ENCODE measurements around the gene CLNK.
"Not testable (repeated sequence)": the region's sequence is repeated elsewhere in the genome, so short reads cannot be mapped to it uniquely, and the experiment has no call there.

CLNK gene

DNA sequence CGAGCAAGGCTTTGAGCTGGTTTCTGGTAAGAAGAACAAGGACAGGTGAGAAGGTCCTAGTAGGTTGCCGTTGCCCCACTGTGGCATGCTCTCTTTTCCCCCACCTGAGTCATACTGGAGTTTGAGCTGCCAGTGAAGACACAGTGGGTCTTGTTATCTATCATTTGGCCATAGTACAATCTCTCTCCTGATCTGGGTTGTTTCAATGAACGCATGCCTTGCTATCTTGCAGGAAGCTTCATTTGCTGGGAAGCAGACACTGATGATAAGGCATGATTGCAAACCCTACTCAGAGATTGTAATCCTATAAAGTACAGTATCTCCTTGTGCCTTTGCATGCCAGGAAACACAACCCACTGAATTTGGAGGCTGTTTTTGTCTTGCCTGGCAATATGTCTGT, 77.4 kb downstream of the CLNK start:
- FAIRE-seq: no peak

DNA sequence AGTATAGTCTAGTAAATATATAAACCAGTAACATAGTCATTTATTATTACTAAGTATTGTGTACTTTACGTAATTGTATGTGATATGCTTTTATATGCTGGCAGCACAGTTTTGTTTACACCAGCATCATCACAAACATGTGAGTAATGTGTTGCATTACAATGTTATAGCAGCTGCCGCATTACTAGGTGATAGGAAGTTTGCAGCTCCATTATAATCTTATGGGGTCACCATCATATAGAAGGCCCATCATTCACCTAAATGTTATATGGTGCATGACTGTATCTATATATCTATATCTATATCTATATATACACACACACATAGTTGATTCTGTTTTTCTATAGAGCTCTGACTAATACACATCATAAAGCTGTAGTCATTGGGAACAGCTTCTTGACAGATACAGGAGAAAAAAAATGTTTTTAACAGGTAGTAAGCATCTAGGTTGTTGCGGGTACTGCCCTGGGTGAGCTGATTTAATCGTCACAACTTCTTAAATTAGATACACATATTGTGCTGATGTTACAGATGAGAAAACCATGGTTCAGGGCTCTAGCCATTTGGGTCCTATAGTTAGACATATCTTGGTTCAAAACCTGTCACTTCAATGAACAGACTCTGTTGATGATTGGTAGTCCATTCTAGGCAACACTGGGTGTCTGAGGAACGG, 77.9 kb downstream of the CLNK start:
- no peak for FAIRE-seq

DNA sequence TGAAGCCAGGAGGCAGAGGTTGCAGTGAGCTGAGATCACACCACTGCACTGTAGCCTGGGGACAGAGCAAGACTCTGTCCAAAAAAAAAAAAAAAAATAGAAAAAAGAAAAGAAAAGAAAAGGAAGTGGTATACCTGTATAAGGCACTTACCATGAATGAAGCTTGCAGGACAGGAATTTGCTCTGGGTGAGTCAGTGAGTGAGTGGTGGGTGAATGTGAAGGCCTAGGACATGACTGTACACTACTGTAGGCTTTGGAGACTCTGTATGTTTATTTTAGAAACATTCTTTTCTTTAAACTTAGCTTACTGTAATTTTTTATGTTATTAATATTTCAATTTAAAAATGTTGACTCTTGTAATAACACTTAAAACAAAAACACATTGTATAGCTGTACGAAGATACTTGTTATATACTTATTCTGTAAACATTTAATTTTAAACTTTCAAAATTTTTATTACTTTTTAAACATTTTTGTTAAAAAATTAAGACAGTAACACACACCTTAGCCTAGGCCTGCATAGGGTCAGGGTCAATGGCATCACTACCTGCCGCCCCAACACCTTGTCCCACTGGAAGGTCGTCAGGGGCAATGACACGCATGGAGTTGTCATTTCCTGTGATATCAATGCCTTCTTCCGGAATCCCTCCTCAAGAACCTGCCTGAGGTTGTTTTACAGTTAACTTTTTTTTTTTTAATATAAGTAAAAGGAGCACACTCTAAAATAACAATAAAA, 78.7 kb downstream of the CLNK start:
- no peak for FAIRE-seq

DNA sequence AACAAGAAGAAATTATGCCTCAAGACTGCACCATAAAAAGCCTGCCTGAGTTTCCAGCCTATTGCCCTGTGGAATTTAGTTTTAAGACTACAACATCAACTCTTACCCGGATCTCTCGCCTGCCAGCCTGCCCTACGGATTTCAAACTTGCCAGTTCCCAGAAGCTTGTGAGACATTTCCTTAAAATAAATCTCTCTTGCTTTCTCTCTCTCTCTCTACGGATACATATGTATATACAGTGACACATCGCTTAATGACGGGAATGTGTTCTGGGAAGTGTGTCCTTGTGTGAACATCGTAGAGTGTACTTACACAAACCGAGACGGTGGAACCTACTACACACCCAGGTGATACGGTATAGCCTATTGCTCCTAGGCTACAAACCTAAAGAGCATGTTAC, 79.5 kb downstream of the CLNK start:
- FAIRE-seq: no peak

DNA sequence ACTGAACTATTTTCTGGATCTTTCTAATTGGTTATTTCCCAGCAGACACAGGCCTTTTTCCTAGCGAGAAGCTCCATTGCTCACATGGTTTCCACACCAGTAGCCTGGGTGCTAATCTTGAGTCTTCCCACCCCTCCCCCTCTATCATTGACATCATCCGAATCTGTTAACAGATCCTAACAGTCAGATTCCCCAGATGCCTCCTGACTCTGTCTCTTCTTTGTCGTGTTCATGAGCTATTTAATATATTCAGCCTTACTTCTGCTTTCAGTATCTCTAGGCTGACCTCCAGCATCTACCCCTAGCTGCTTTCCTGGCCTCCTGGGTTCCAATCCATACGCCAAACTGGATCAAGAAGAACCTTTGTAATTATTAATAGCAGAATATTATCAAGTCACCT, 85.0 kb downstream of the CLNK start:
- FAIRE-seq: no peak

DNA sequence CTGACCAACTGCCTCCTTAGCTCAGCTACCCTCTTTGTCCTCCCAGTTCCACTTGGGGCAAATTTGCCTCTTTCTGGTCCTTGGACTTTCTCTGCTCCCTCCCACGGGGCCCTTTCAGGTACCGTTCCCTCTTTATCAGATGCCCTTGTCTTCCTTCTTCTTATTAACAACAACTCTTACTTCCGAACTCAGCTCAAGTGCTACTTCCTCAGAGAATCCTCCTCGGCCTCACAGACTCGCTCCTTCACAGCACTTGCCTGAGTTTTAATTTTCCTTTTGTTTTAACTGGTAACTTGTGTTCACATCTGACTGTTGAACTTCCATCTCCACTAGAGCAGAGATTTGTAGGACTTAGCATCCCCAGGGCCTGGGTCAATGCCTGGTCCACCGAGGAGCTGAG, 85.7 kb downstream of the CLNK start:
- FAIRE-seq: no peak

DNA sequence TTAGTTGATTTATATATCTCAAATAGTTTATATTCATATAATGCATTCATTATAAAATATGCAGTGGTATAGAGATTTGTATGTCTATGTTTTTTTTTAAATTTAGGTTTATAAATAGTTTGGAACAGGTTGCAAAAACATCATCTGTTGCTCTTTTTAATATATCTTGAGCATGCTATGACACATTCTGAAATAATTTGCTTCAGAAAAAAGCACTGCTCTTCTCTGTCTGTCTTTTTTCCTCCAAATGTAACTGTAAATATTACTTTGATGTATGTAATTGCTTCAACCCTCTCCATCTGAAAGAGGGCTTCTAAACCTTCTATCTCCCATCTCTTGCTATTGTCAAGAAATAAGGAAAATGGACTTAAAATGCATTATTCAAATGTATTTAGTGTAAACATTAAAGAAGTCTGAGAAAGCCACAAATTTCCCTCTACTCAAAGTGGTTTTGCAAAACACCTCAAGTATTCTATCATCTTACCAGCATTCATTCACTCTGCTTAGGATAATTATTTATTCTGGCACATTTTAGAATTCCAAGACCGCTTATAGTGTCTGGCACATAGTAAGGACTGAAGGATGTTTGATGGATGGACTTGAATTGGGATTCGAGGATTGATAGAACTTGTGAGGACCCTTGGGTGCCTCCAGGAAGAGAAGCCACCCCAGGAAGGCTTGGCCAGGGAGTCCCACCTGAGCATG, 87.8 kb downstream of the CLNK start:
- FAIRE-seq: no peak

DNA sequence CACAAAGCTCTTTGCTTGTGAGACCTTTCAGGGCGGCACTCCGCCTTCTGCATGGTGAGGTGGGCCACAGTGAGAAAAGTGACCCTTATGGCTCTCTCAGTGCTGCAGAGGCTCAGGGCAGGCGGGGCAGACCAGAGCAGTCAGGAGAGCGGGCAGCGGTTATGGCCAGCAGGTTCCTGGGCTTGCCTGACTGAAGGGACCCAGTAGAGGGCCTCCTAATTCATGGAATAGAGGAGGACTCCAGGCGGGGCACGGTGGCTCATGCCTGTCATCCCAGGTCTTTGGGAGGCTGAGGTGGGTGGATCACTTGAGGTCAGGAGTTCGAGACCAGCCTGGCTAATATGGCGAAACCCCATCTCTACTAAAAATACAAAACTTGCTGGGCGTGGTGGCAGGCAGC, 91.4 kb downstream of the CLNK start:
- FAIRE-seq: no peak

DNA sequence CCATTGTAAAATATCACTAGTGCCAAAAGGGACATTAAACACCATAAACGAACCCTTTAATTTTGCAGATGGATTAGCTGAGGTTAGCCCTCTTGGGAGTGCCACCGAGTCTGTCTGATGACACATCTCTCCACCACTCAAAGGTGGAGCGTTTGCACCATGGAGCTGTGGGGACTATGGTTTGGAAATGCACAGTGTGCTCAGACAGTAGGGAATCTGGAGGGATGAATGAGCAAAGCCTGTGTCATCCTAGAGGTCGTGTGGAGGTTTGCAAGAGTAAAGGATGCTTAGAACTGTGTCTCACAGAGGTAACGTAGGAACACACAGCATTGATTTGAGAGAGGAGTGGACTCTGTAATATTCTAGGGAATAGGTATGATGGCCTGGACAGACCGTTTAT, 93.7 kb downstream of the CLNK start:
- FAIRE-seq: no peak

DNA sequence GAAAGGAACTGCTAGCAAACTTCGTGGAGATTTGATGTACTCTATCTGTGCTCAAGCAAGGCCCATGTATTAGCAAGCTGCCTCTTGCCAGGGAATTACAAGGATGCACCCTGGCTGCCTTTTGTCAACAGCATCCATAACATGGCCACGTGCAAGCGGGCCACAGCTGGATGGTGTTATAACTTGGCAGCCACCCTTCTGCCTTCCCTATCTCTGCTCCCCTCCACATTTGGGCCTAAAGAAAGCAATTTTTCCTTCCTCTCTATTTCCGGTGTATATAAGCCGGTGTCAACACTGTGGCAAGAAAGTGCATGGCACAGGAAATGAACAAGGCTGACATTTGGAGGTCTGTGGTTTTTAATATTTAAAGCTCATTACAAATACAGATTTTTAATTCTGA, 94.8 kb downstream of the CLNK start:
- FAIRE-seq: no peak

DNA sequence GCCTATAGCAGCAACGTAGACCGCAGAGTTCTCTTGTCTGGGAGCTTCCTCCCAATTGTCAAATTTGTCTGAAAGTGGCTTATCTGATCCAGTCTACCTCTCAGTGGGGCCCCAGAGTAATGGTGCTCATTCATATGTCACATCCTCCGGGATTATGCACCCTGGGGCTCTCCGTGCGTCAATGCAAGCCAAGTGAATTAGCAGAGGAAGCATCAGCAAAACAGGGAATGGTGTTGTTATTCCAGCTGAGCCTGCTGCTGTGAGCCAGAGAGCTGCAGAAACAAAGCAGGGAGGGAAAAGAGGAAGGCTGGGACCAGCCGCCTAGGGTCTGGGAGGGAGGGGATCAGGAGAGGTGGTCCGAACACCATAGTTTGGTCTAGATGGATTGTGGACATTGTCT, 95.2 kb downstream of the CLNK start:
- FAIRE-seq: no peak

DNA sequence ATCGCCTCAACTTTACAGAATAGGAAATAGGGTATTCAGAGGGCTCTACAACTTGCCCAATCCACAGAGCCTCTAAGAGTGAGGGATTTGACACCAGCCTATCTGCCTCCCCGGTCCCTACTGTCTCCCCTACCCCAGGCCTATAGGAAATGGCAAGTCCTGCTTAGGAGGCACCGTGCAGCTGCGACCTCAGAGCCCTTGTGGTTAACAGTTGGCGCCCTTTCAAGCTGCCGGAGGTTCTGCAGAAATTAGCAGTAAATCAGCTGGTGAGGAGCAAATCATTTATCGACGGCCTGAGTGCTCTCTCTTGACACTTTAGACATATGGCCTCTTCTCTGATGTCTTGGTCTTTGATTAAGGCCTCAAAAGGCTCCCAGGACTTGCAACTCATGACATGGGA, 96.9 kb downstream of the CLNK start:
- FAIRE-seq: no peak

DNA sequence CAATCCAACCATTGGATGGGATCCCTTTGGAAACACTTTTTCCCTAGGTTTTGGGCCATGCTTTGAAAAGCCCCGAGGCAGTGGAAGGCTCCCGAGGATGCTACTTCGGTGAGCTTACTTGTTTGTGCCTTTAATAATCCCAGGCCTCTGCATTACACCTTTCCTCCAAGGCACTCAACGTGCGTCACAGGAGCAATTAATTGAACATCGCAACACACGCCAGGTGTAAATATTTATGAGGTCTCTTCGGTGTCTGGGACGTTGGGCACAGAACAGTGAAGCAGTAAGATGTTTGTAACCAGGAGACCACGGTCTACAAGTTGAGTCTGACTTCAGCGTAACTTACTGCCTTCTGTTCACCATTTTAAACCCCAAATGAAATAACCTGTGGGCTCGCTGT, 97.3 kb downstream of the CLNK start:
- FAIRE-seq: no peak

DNA sequence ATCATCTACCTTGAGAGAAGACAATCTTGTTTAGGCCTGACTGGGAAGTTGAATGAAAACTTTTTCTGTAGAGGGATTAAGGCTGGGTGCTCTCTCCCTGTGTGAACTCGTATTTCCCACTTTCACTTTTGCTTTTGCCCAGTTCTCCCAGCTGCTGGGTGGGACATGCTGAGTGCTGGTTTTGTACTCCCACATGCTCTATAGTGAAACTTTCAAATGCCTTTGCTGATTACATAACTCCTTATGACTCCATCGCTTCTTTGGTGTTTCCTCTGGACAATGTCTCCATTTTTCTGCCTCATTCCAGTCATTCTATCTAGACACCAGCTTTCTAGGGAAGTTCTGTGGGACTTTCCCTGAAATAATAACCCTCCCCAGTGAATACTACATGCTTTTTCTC, 100.5 kb downstream of the CLNK start:
- FAIRE-seq: no peak

DNA sequence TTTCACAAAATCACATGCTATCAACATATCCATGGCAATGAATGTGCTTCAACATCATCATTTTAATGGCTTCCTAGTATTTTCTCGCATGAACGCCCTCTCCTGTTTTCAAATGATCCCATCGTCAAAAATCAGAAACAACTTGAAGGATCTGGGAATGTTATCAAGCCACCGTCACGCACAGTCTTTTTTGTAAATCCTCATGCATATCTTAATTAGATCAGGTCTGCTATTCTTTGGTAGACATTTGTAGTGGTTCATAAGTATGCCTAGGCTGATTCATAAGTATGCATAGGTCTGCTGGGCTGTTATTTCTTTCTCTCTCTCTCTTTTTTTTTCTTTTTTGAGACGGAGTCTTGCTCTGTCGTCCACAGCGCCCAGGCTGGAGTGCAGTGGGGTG, 101.6 kb downstream of the CLNK start:
- FAIRE-seq: no peak

DNA sequence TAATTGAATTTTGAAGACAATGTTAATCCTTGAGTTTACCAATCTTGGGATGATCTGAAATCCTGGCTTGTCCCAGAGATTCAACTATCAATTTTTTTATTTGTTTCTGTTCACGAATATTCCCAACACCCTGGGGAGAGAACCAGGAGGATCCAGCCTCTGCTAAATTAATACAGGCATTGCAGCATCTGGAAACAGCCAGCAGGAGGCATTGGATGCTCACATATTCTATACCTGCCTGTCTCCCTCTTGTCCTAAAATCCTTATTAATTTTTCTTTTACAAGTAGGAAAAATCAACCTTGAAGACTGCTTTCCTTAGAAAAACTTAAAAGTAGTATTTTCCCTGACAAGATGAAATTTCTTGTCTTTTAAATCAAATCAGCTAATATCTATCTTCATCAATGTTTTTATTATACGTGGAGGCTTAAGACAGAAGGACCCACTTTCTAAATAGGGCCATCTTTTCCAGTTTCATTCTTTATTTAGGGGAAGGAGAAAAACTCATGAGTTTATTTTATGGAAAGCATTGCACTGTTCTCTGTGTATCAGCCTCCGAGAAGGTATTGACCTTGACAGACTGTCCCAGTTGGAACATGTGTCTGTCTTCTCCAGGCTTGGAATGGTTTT, 102.4 kb downstream of the CLNK start:
- FAIRE-seq: no peak

DNA sequence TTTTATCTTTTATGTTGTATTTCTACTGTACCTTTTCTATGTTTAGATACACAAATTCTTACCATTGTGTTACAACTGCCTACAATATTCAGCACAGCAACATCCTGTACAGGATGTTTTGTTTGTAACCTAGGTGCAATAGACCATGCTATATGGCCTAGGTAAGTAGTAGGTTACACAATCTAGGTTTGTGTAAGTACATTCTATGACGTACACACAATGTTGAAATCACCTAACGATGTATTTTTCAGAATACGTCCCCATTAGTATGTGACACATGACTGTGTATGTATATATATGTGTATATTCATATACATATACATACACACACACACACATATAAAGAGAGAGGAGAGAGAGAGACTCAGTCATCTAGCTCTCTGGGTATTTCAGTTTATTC, 103.5 kb downstream of the CLNK start:
- FAIRE-seq: no peak

DNA sequence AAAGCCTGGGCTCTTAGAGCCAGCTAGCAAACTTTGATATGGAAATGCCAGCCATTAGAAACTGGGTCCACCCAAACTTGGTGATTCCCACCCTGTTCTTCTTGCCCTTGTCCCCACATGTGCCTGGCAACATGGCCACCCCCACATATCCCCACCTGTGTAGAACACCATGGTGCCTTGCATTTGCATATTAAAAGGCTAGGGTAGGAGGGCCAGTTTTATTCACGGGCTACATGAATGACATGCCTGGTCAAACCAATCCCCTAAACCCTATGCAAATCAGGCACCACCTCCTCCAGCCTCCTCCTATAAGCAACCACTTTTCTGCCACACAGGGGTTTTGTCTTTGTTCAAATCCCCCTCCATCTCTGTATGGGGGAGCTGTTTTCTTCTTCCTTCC, 104.9 kb downstream of the CLNK start:
- no peak for FAIRE-seq

DNA sequence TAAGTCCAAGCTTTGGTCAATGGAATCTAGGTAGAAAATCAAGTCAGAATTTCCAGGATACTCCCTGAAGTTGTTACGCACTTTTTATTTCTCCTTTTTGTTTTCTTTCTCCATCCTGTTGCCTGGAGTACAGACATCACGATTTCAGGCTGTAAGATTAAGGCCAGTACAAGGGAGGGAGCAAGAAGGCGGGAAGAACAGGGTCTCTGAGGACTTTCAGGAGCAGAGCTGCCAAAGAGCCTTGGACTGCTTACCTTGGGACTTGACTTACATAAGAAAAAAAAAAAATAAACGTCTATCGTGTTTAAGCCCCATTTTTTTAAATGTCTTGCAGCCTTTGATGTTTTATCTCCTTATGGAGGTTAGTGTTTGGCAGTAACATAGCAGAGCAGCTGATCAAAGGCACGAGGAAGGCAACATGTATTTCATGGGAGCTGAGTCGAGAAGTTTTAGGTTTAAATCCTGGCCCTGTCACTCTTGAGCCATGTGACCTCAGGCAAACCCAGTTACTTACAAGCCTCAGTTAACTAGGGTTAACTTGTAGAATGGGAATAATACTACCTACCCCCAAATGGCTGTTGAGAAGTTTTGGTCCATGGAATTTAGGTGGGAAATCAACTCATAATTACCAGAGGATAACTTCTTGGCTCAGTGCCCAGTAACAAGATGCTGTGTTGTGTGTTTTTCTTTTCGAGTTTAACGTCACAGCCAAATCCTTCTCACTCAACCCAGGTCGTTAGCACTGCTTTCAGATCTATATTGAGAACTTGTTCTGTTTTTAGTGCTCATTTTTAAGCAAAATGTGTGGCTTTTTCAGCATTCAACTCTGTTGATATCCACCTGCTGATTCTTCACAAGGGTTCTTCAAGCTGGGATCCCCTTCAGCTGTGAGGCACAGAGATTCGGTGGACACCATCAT, 106.8 kb downstream of the CLNK start:
- no peak for FAIRE-seq

DNA sequence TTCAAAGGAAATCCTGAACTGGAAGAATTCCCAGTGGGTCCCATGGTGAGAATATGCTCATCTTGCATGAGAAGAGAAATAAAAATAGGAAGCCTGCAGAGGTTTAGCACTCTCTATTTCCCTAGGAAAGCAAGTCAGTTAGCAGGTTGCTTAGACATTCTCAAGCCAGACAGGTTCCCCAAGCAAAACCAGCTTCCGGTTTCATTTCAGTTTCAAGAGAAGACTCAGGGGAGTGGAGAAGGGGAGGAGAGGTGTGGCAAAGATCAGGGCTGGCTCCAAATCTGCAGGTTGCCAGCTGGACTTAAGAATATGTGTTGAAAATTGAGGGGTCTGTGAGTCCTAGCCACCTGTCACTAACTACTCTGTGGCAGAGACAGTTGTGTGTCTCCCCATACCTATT, 107.5 kb downstream of the CLNK start:
- no peak for FAIRE-seq

DNA sequence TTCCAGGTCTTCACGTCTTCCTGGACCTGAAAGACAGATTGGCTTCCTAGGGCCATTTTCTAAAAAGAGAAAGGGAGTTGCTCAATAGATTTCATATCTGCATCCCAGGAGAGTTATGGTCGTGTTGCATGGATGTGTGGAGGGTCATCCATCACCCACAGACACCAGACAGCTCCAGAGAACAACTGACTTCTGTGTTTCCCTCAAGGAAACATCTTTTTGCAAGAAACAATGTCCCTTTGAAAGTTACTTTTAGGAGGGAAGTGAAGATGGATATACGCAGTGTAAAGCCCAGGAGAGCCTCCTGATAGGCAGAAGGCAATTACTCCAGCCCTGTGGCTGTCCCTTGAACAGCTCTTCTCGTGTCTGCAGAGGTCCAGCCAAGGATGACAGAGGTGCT, 108.3 kb downstream of the CLNK start:
- FAIRE-seq: no peak

DNA sequence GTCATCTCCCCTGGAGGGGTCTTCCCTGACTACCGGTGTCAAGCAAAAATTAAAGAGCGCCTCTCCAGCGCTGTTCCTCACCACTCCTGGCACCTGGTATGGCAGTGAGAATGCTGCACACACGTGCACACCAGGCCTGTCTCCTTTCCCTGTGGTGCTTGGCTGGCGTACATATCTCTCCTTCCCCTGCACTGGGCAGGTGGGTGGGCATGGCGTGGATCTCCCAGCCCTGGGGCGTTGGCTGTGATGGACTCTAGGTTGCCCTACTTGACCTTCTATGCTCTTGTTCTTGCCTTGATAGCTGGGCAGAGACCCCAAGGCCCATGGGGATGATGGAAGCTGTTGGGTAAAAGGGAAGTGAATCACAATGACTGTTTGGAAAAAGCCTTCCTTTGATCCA, 109.2 kb downstream of the CLNK start:
- FAIRE-seq: no peak

DNA sequence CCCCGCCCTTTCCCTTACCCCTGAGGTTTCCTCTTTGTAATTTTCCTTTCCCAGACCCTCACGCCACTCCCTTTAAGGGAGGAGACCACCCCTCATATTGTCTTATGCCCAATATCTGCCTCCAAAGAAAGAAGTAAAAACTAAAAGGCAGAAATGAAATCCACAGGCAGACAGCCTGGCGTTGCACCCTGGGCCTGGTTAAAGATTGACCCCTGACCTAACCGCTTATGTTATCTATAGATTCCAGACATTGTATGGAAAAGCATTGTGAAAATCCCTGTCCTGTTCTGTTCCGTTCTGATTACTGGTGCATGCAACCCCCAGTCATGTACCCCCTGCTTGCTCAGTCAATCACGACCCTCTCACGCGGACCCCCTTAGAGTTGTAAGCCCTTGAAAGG, 110.0 kb downstream of the CLNK start:
- not testable (repeated sequence) for FAIRE-seq

Data from G401.6 (cell line).